ENCODE data around the gene MCF2L2.
"Not testable (repeated sequence)": the region's sequence is repeated elsewhere in the genome, so short reads cannot be mapped to it uniquely, and the experiment has no call there.

MCF2L2 gene

DNA sequence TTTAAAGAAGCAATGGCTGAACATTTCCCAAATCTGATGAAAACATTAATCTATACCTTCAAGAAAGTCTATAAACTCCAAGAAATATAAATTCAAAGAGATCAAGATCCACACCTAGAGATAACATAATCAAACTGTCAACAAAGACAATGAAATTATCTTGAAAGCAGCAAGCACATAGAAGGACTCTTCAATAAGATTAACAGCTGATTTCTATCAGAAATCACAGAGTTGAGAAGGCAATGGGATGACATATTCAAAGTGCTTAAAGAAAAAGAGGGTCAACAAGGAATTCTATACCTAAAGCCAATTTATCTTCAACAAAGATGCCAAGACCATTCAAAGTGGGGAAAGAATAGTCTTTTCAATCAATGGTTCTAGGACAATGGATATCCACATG, 224.7 kb downstream of the MCF2L2 start:
- no peak for DNase-seq (ENCODE audit: low spot score)

DNA sequence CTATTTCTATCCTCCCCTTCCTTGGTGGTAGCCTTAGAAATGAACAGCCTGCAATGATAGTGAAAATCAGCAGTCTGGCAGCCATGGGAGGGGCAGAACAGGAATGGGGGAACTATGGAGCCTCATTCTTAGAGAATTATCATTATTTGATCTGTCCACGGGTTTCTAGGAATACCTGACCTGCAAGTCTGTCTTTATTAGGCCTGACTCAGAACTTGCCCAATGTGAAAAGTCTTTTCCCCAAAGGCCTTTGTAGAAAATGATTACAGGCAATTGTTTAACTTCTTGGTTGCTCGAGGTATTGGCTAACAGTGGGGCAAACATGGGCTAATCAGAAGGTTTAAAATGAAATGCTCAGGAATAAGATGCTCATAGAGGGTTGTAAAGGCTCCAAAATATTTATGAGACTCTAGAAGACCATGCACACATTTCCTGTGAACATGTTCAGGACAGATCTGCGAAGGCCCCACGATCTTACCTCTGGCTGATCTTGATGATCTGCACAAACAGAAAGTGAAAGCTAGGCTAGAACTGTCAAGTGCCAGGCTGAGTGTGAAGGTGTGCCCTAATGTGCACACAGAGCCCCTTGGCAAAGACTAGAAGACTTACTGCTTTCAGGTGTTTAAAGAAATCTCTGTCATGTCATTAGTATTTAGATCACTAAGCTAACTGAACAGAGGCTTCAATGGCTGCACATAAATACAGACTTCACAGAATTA, 226.3 kb downstream of the MCF2L2 start:
- DNase-seq (ENCODE audit: low spot score) = no peak

DNA sequence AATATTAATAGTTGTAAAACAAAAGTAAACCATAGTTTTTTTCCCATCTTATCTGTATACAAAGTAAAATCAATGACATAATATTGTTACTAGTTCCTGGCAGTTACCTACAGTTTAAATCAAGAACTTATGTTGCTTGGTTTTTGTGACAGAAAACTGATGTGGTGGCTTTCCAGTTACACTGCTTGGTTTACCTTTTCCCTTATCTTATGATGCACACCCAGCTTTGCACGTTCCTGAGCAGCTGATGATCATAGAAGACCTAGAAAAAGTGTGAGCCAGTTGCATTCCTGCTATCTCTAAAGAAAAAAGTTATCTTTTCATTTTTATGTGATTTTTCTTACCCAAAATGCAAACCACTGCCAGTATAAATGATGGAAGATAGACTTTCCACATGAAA, 229.5 kb downstream of the MCF2L2 start:
- DNase-seq (ENCODE audit: low spot score) = no peak

DNA sequence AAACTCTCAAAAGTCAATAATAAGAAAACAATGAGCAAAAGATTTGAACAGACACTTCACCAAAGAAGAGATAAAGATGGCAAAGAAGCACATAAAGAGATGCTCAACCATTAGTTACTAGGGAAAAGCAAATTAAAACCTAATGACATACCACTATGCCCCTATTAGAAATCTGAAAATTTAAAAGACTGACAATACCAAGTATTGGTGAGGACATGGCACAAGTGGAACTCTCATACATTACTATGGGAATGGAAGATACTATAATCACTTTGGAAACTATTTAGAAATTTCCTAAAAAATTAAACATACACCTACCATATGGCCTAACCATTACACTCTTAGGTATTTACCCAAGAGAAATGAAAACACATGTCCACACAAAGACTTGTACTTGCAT, 230.7 kb downstream of the MCF2L2 start:
- DNase-seq (ENCODE audit: low spot score) = no peak

DNA sequence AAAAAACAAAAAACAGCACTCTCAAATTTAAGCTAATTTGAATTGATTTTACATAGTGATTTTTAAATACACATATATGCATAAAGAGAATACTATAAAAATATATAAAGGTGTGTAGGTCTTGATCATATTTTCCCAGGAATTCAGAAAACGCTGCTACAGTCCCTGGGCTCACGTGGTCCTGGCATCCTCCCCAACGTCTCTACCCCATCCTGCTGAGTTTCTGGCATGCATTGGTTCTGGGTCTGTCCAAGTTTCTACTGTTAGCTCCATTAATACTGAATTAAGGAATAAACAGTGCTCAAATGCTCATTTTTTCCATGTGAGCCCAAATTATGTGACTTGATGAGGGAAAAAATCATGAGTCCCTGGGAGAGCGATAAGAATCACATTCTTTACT, 233.2 kb downstream of the MCF2L2 start:
- no peak for DNase-seq (ENCODE audit: low spot score)

DNA sequence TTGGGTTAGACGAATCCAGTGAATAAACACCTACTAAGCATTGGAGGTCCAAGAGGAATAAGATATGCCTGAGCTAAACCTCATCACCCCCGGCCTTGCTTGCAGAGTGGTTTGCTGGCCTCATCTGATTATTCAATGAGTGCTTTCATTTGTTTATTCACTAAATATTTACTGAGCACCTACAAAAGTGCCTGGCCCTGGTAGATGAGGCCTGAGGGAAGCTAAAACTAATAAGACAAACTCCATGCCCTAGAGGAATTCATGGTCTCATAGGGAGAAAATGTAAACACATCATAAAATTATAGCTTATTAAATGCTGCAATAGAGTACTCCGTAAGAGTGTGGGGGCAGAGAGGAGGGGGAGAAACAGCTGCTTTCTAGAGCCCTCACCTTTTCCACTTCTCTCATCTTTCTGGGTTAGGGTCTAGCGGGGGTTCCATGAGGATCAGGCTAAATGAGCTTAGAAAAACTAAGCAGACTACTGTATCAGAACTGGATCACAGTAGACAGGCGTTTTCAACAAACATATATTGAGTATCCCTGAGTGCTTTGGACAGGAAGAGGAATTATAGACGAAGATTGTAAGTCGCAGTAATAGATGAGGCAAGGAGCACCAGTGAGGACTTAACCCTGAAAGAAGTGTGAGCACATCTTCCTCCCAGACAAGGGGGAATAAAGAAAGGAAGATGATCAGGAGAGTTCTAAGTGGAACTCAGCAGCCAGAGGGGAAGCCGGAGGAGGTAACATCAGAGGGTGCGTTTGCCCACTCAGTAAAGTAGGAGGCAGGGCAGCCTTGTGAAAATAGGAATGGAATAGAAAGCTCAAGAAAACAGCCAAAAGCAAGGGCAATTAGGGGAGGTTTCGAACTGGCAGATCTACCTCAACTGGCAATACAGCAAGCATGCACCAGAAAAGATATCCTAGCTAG, 234.4 kb downstream of the MCF2L2 start:
- DNase-seq (ENCODE audit: low spot score) = no peak

DNA sequence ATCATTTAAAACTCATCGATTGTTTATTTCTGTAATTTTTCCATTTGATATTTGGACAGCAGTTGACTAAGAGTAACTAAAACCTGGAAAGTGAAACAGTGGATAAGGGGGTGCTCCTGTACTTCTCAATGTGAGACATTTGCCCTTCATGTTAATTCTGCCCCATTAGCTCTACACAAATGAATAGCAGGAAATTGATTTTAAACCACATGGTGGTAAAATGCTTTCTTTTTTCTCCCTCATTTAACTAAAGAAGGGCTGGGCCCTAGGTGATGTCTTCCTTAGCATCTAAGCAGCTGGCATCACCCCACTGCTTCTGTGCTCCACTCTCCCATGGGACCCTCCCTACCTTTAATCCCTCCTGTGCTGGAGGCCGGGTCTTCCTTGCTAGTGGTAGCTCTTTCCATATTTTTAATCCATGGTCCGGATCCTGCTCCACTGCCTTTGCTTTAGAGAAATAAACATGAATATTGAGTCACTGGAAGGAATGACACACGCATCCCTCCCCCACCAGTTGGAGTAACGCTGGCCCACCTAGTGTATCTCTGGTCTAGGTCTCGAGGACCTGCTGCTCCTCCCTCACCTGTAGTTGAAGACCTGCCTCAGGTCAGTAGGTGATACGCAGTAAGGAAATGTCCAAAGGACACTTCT, 235.6 kb downstream of the MCF2L2 start:
- DNase-seq (ENCODE audit: low spot score) = no peak

DNA sequence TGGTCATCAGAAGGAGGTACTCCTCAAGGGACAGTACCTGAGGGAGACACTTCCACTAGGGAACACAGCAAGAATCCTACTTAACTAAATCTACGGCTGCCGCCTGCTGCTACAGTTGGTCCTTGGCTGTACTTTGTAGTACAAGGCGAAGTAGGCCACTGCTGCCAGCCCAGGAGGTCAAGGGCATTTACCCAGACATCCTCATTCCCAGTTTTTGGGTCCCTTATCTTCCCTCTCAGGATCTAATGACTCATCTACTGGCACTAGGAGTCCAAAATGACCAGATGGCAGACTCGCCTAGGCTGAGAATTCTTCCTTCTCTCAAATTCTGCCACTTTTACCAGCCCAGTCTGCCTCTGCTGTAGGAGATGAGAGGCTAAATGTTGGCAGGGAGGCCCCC, 238.8 kb downstream of the MCF2L2 start:
- DNase-seq (ENCODE audit: low spot score) = no peak

DNA sequence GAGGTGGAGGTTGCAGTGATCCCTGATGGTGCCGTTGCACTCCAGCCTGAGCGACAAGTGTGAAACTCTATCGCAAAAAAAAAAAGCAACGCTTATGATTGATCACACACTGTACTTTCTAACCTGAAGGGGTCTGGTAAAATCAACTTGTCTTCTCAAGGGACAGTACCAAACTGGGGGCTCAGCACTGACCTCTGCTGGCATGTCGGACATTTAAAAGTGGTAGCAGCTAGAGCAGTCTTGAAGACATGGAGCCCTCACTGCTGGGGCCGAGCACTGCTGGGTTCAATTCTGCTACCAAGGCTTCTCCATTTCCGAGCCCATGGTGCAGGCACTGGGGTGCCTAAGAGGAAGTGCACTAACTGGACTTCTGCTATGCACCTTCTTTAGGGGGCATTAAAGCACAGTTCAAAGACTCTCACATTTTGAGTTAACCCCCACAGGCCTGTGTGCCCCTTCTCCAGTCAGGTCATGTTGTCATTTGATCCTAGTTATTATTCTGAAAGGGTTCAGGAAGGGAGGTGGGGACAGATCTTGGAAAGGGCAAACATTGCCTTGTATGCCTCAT, 239.4 kb downstream of the MCF2L2 start:
- DNase-seq (ENCODE audit: low spot score) = no peak

DNA sequence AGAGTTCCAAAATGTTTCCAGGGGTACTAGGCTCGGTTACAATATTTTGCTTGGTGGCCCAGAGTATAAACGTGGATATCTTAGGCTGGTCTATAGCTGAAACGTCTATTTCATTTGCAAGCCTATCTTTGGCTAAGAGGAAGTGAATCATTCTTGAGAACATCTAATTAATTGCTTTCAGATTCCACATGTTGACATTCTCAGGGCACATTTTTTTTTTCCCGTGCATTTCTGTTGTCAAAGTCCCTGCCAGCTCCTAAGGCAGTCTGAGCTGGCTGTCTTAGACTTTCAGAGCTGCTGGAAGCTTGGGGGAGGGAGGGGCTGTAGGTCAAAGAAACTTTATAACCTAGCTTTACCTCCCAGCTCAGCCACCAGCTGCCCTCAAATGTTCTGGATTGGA, 242.7 kb downstream of the MCF2L2 start:
- DNase-seq (ENCODE audit: low spot score) = no peak

DNA sequence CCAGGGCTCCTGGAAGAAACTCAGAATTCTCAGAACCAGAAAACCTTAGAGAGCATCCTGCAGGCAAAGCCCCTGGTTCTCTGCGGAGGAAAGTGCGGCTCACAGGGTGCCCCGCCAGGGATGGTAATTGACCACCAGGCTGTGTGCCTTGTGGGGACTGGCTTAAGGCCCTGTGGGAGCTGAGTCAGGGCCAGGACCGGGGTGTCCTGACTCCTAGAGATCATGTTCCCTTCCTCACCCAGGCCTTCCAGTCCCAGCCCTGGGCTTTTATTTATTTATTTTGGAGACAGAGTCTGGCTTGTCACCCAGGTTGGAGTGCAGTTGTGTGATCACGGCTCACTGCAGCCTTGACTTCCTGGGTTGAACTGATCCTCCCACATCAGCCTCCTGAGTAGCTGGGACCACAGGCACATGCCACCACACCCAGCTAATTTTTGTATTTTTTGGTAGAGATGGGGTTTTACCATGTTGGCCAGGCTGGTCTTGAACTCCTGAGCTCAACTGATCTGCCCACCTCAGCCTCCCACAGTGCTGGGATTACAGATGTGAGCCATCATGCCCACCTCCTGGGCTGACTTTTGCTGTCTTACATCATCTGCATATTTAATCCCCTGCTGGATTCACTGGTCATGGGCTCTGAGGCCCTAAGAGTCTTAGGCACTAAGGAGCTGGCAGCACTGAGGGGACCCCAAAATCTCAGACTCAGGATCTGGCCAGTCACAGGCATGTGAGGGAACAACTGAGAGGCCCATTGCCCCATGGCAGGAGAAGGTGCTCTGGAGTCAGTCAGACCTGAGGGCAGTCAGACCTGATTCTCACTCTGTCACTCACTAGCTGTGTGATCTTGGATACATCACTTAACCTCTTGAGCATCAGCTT, 245.4 kb downstream of the MCF2L2 start:
- no peak for DNase-seq (ENCODE audit: low spot score)

DNA sequence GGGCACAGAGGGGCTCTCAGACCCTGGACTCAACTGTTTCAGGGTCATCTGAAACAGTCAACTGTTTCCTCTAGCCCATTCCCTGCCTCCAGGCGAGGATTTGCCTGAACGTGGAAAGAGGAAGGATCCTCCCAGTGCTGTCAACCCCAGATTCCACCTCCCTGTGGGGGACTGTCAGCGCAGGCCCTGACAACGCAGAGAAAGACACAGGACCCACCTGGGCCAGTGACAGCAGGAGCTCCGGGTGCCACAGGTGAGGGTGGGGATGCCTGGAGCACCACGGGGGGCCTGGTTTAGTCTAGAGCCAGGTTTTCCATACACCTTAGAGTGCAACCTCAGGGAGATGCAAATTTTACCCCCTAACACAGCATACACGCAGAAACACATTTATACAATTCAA, 246.3 kb downstream of the MCF2L2 start:
- DNase-seq (ENCODE audit: low spot score) = no peak

DNA sequence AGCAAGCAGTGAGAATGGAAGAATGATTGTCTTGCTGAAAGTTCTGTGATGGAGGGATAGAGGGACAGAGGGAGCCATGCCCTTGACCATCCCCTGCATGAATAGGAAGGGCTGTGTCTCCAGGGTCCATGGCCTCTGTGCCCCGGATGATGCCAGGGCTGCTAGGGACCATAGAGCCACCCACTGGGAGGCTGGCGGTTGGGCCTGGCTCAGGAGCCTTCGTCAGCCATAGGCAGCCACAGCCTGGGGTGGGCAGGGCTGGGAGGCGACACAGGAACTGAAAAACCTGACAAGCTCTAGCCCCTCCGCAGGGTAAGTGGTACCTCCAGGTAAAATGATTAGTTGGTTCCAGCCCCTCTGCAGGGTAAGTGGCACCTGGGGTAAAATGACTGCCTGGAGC, 246.8 kb downstream of the MCF2L2 start:
- DNase-seq (ENCODE audit: low spot score) = no peak

DNA sequence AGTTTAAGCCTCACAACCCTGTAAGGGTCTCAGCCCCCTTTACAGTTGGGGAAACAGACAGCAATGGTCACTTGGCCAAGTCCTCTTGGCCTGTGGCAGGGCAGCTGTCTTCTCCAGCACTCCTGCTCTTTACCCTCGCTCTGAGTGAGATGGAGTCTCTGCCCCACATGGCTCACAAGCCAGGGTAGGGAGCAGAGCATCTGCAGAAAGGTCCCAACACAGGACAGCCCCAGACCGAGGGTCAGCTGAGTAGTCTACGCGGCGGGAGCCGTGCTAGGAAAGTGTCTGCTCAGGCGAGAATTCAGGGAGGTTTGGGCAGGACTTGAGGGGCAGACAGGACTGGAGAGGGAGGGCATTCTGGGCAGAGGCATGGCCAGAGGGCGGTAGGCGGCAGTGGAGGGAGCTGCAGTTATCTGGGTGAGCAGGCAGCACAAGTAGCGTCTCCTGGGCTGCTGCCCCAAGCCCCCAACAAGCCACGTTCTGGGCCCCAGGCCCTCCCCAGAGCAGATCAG, 247.6 kb downstream of the MCF2L2 start:
- no peak for DNase-seq (ENCODE audit: low spot score)

DNA sequence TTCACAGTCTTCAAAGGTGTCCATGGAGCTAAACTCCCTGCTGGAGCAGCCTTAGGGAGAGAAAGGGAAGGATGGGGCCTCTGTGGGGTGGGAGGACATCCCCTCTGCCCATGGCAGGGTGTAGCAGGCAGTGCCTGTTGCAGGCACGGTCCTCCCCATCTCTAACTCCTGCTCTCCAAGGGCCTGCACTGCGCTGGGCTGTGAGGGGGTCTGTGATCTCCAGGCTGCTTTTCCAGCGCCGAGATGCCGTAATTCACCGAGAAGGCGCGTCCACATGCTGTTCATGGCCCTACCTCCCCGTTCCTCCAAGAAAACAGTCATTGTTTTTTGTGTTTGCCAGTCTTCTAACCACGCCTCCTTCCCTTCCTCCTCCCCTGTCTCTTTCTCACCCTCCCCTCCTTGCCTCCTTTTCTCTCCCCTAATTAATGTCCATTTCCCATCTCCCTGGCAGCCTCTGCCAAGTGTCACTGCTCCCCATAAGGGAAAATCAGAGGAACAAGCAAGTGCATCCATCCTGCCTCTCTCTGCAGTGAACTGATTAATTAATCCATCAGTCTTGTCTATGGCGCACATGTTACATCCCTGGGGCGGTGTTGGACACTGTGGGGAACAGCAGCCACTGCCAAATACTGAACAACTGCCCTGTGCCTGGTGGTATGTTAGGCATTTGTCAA, 248.2 kb downstream of the MCF2L2 start:
- DNase-seq (ENCODE audit: low spot score) = no peak

DNA sequence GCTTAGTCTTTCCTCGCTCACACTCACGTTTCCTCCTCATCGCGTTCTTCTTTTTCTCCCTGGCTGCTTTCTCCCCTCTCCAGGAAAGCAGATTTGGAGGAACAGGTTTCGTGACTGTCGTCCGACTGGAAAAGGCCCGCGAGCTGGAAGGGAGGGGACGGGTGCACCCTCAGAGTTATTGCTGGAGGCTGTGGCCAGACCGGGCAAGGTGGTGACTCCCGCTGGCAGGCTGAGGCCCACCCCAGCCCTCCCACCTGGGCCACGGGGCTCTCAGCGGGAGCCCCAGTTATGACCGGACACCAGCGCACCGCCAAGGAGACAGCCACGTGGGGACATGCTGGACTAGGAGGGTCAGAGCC, 248.9 kb downstream of the MCF2L2 start:
- not testable (repeated sequence) for DNase-seq (ENCODE audit: low spot score)

DNA sequence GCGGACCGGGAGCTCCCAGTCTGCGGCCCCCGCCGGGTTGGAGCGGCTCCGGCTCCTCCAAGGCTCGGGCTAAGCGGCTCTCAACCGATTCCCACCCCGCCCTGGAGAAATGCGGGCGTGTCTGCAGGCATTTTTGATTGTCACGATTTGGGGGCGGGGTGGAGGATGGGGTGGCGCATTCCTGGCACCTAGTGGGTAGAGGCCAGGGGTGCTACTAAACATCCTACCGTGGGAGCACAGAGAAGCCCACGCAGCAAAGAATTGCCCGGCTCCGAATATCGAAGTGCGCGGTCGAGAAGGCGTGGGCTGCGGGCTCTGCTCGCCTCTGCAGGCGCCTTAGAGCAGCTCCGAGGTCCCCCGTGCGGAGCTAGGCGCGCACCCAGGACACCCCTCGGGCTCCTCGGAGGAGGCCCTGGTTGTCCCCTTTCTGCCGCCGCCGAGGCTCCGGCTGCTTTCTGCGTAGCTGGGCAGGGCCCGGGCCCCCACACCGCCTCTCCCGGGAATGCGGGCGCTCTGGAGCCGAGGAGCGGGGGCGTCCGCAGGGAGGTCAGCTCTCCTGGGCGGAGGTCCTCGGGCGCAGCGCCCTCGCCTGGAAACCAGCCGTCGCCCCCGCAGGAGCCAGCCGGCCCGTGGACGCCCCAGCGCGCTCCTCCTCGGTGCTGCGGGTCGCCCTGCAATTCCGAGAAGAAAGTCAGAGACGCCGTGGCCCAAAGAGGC, 249.4 kb downstream of the MCF2L2 start:
- DNase-seq (ENCODE audit: low spot score) = no peak

DNA sequence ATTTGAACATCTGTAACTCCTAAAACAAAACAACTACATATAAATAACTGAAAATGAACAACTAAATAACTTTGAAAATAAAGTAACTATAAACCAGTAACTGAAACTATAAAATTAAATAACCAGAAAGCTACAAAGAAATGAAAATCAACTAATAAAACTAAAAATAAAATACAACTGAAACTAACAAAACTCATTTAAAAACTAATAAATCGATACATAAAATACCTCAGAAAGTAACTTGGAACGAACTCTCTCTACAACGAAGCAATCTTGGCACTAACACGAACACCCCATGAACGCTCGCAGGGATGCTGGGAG, 249.9 kb downstream of the MCF2L2 start:
- DNase-seq (ENCODE audit: low spot score) = no peak

DNA sequence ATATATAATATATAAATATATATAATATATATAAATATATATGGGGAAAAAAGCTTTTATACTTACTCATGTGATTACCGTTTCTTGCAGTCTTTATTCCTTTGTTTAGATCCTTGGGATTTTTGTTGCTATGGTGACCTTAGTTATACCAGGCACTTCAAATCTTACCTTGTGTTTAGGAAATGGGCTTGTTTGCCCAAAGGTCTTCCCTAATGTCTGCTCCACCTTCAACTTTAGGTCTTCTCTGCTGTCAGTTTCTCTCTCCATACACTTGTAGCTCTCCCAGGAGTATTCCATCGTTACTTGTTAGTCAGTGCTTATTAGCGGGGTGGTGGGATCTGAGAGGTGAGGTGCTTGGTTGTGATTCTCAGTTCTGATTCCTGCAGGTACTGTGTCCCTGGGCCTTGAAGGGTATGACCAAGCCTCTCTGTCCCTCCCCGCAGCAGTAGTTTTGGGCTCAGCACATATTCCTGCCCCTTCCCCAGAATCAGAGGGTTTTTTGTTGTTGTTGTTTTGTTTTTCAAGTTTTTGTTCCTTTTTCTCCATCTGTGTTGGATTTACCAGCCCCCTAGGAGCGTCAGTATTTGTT, 256.3 kb downstream of the MCF2L2 start:
- no peak for DNase-seq (ENCODE audit: low spot score)

DNA sequence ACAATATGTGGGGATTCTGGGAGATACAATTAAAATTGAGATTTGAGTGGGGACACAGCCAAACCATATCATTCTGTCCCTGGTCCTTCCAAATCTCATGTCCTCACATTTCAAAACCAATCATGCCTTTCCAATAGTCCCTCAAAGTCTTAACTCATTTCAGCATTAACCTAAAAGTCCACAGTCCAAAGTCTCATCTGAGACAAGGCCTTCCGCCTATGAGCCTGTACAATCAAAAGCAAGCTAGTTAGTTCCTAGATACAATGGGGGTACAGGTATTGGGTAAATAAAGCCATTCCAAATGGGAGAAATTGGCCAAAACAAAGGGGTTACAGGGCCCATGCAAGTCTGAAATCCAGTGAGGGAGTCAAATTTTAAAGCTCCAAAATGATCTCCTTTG, 260.4 kb downstream of the MCF2L2 start:
- DNase-seq (ENCODE audit: low spot score) = not testable (repeated sequence)

Data from left forelimb (tissue), 1 donor.